KOPT-K1 (cell line): ENCODE results near the gene MFRP.

Source experiments
- H3K27ac ChIP-seq: fragments of 200-600 bp; sonication (generic); 2 replicates; pipeline ENCODE4 v1.5.1; 2016; ENCODE audit warnings: antibody characterized with exemption, mild to moderate bottlenecking, low read depth, low read length; ENCODE audit not compliant: poor library complexity, severe bottlenecking
- H3K36me3 ChIP-seq: fragments of 200-600 bp; sonication (generic); 2 replicates; pipeline ENCODE4 v1.5.1; 2017; ENCODE audit warnings: antibody characterized with exemption, mild to moderate bottlenecking, low read length, moderate library complexity; ENCODE audit not compliant: insufficient read depth
- H3K9me3 ChIP-seq: fragments of 200-600 bp; sonication (generic); 2 replicates; pipeline ENCODE4 v1.5.1; 2017; ENCODE audit warnings: antibody characterized with exemption, low read length, mild to moderate bottlenecking; ENCODE audit not compliant: insufficient read depth, poor library complexity, severe bottlenecking

The MFRP gene

DNA sequence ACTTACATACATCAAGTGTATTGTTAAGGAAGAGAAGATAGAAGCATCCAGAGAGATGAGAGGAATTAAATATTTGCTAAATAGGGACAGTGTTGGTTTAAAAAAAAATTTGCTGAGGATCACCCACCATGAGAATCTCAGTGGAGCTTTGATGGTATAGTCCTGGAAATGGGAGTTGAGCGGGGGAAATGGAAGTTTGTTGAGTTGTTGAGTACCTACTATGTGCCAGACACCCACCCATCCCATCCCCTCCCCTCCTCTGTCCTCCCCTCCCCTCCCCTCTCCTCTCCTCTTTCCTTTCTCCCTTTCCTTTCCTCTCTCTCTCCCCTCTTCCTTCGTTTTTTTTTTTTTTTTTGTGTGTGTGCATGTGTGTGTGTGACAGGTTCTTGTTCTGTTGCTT, 4.7 kb upstream of the MFRP start:
- Histone ChIP-seq H3K36me3 (no peaks in the 10 kb centered on the region), H3K9me3 (no peaks in the 10 kb centered on the region), H3K27ac (no peak overlapping the region)

DNA sequence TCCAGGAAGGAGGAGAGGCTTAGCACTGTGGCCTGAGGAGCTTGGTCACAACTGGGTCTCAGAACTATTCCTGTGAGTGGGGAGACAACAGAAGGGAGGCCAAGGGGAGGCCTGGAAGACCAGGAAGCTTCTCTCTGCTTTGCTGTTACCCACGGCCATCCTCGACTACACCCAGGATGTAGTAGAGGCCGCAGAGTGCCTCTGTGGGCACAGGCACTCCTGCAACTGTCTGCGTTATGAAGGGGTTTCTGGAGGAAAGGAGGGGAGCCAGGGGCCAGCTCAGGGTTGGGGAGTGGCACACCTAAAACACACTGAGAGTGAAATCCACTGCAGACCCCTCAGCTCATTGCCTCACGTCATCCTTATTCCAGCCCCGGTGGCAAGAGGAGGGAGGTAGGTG, 3.8 kb upstream of the MFRP start:
- no peaks in the 10 kb centered on the region for H3K36me3 ChIP-seq
- H3K9me3 ChIP-seq = no peaks in the 10 kb centered on the region
- H3K27ac ChIP-seq = no peak overlapping the region

DNA sequence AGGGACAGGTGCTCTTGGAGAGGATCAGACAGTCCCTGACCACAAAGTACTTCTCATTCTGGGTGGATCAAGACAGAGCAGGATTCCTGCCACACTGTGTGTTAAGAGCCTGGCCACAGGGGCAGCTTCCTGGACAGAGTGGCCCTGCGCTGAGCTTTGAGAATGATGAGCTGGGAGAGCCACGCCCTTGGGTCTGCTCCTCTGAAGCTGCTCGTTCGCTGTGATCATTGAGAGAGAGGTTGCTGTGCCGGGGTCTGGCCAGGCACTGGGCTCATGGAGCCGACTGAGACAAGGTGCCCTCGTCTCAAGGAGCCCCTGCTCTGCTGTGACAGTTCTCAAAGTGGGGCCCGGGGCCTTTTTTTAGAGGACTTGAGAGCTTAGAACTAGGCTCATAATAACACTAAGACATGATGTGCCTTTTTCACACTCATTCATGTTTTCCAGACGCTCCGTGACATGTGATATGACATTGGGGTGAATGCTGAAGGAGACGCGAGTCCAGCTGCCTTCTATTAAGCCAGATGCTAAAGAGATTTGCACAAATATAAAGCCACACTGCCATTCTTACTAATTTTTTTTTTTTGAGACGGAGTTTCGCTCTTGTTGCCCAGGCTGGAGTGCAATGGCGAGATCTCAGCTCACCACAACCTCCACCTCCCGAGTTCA, 1.6 kb upstream of the MFRP start:
- H3K36me3 ChIP-seq = no peaks in the 10 kb centered on the region
- H3K9me3 ChIP-seq = no peaks in the 10 kb centered on the region
- no peak overlapping the region for H3K27ac ChIP-seq

DNA sequence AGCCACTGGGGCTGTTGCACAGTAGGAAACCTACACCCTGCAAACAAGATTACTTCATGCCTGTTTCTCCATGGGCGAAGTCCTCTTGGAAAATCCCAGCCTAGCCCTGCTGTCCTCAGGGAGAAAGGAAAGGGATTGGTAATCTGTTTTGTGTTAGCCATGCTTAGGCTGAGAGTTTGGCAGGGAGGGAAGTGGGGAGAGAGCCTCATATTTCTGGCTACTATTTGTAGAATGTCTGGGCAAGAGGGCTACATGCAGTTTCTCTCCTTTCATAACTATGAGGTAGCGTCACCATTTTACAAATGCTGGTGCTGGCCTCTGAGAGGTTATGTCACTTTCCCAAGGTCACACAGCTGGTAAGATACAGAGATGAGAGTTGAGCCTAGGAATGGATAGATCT, 737 bp upstream of the MFRP start:
- no peak overlapping the region for H3K27ac ChIP-seq
- H3K9me3 ChIP-seq = no peaks in the 10 kb centered on the region
- H3K36me3 ChIP-seq = no peaks in the 10 kb centered on the region

DNA sequence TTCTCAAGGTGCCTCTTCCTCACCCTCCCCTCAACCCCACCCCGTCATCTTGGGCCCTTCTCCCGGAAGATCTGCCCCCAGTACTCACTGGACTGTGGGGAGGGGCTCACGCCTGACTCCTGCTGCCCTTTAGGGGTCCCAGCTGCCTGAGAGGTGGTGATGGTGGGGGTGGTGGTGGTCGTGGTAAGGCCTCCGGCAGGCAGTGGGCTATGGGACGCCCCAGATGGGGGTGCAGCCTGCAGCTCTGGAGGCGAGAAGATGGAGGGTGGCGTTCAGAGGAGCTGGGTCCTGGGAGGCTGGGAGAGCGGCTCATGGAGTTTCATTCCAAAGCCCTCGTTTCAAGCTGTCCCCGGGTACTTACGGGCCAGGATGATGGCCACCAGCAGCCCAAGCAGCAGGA, 820 bp downstream of the MFRP start:
- no peaks in the 10 kb centered on the region for H3K9me3 ChIP-seq
- H3K27ac ChIP-seq = no peak overlapping the region
- no peaks in the 10 kb centered on the region for H3K36me3 ChIP-seq

DNA sequence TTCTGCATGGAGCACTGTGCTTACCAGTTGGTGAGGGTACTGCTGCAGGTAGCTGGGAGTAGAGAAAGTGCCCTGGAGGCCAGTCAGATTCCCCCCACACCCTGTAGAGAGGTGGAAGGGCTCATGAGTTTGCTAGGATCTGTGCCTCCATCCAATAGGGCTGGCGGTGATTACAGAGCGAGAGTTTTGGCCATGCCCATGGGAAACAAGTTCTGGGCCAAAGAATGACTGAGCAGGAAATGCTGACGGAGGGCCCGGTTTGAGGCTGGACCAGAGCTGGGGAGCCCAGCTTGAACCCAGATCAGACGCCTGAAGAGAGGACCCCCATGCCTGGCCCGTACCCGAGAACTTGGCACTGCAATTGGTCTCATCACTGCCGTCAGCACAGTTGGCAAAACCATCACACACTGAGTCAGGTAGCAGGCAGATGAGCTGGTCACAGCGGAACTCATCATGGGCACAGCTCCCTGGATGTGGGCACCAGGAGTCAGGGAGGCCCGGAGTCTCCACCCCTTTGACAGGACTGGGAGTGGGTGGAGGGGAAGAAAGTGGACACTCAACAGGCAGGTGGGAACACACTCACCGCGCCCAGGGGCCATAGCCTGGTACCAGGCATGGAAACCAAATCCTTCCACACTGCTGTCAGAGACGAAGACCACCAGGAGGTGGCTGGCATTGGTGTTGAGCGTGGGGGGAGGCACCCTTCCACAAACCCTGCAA, 2.1 kb downstream of the MFRP start:
- no peak overlapping the region for H3K27ac ChIP-seq
- H3K36me3 ChIP-seq = no peaks in the 10 kb centered on the region
- H3K9me3 ChIP-seq = no peaks in the 10 kb centered on the region

DNA sequence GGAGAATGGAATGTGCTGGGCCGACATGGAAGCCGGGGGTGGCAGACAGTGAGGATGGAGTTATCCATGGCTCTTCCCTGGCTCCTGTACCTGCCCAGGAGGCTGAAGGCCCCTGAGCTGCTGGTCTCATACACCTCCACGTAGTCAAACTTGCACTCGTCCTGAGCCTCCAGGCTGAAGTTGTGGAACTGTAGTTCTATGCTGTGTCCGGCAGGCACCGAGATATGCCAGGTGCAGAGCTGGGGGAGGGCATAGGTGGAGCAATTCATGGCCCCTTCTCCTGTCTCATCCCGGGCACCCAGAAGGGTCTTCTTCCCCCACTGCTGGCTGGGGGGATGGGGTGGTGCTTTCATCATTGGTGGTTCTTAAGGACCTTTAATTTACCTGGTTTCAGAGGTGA, 2.8 kb downstream of the MFRP start:
- Histone ChIP-seq H3K9me3 (no peaks in the 10 kb centered on the region), H3K36me3 (no peaks in the 10 kb centered on the region), H3K27ac (no peak overlapping the region)

DNA sequence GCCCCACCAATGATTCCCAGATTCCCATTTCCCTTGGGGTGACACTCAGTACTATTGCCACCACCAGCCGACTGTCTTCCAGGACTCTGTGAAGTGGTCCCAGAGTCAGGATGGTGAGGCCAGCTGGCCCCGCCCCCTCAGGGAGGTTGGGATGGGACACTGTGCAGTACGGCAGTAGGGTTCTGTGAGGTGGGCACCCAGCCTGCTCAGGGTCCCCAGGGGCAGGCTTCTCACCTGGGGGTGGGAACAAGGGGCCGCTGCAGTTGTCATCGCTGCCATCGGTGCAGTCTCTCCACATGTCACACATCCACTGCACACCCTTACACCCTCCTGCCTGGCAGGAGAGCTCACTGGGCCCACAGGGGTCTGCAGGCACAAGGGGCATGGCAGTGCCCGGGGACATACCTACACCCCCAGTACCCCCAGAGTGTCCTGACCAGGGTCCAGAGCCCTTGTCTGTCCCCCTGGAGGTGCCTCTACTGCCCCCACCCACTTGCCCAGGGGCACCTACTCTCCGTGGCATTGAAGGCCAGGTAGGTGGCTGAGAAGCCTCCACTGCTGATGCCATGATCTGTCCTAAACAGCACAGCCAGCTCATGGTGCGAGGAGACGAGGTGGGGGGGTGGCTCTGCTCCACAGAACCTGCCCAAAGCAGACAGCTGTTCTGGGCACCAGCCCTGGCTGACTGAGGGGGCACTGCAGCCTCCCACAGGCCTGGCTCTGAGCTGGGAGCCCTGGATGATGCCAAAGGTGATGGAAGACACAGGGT, 4.0 kb downstream of the MFRP start:
- H3K27ac ChIP-seq = no peak overlapping the region
- H3K36me3 ChIP-seq = no peaks in the 10 kb centered on the region
- no peaks in the 10 kb centered on the region for H3K9me3 ChIP-seq

DNA sequence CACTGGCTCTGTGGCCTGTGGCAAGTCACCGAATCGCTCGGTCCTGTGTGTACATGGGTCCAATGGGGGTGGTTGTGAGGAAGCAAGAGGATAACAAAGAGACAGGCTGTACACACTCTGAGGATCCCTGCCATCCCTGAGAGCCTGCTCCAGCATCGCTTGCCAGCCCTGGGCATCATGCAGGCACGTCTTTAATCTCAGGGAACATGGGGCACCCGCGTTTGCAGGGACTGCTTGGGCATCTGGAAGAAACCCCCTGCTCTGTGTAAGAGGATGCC, 4.5 kb downstream of the MFRP start:
- H3K27ac ChIP-seq = no peak overlapping the region
- peaks cover 3% of the 10 kb centered on the region; the same call in 1 of the 2 replicates for H3K36me3 ChIP-seq
- no peaks in the 10 kb centered on the region for H3K9me3 ChIP-seq

DNA sequence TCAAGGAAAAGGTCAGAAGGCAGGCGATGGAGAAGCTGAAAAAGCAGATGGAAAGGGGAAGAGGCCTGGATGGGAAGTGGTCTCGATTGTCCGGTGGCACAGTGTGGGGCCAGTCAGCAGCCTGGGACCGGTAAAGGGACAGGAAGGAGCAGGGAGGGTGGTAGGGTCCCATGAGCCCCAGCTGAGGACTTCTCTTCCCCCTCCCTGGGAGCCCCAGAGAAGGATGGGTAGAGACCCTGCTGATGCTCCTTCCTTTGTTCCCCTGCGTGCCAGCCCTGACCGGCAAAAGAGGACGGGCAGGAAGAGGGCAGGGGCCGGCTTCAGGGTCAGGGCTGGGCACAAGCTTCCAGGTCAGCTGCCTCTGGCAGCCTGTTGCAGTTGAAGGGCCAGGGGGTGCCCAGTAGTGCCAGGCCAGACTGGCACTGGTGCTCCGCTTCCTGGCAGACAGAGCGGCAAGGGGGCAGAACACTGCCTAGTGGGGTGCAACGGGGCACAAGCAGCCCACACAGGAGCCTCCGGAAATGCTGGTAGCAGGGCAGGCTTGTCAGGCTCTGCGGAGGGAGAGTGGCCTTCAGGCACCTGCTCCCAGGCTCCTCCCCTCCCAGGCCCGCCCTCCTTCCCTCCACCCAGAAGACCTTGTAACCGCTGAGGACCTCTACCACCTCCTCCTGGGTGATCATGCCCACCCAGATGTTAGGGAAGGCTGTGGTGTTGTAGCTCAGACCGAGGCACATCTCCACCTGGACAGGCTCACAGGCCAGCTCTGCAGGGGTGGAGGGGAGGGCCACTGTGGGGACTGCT, 5.1 kb downstream of the MFRP start:
- Histone ChIP-seq H3K9me3 (no peaks in the 10 kb centered on the region), H3K27ac (no peak overlapping the region), H3K36me3 (peaks cover 8% of the 10 kb centered on the region; the same call in 1 of the 2 replicates)

DNA sequence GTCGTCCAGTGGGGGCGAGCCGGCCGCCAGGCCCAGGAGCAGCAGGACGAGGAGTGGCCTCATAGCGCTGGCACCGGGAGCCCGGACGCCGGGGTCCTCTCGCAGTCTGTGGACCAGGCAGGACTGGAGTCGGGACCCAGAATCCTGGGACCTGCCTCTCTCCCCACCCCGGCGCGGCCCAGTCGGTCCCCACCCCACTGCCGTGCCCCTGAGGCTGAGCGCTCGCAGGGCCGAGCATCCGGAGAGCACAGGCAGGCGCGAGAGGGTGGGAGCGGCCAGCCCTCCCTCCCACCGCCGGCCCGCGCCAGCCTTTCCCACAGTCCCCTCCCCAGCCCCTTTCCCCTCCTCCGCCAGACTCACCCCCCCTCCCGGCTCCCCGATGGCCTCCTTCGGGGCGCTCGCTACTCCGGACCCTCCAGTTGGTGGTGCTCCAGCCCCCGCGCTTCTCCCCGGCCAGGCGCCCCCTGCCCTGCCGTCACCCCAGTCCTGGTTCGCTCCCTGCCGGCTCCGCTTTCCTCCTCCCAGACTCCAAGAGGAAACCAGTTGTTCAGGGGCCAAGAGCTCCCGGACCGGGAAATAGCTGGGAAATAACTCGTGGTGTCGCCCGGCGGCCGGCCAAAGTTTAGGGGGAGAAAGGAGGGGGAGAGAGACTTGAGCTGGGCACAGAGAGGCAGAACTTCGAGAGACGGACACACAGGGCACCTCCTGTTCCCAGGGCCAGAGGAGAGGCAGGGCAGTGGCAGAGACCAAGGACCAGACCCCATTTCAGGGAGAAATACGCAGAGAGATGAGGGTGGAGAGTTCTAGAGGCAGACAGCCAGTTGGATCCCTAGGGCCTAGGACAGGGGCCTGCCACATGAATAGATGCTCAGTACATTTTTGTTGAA, 5.9 kb downstream of the MFRP start, which contains the start of gene C1QTNF5:
Gene C1QTNF5, minus strand, starts transcription at position 549 of the 887 bp plus-strand sequence. Its CDS starts 486 bp downstream, at position 63.
- no peak within 1 kb of the TSS for H3K27ac ChIP-seq
- no peaks in the 10 kb centered on the region for H3K9me3 ChIP-seq
- peaks cover 12% of the 10 kb centered on the region; the same call in 1 of the 2 replicates for H3K36me3 ChIP-seq

DNA sequence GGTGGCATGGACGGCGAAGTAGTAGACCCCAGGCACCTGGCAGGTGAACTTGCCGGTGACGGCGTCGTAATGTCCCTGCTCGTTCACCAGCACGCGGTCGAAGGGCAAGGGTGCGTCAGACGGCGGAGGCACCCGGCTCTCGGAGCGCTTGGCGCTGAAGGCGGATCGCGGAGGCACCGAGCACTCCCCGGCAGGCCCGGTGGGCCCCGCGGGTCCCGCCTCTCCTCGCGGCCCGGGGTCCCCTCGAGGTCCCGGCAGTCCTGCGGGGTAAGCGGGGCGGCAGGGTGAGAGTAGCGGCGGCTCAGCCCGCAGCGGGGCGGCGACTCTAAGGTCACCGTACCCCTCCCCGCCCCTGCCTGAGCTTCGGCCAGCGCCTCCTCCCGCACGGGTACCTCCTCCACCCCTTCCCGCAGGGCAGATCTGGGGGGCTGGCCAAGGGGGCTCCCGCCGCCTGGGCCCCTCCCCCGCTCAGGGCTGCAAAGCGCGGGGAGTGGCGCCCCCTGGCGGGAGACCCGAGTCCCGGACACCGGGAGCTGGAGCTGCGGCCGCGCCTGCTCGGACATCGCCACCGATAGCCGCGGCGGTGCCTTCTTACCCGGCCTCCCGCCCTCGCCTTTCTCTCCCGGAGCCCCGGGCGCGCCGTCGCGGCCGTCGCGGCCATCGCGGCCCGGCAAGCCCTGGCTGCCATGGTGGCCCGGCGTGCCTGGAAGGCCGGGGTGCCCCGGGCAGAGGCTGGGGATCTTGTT, 6.7 kb downstream of the MFRP start:
- Histone ChIP-seq H3K27ac (no peak overlapping the region), H3K9me3 (no peaks in the 10 kb centered on the region)

DNA sequence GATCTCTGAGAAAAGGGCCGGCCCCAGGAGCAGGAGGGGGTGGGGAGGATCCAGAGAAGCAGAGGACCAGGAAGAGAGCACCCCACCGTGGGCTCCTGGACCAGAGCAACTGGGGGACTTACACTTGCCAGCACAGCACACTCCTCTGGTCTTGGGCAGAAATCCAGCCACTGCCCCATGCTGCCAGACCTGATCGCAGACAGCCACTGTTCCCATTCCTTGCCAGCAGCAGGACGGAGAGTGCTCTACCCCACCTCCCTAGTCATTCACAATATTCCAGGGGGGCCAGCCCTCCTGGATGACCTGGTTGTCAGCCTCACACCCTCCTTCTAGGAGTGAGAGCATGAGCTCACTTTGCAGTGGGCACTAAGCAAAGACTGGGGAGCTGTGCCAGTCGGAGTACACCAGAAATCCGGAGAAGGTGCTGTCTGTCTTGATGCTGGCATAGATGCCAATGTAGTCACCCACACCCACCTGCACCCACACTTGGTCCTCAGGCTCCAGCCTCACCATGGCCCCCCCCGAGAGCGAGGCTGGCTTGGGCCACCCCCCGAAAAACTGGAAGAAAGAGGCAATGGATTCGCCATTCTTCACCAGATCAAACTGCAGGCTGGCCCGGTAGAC, 7.4 kb downstream of the MFRP start:
- no peak overlapping the region for H3K27ac ChIP-seq
- H3K36me3 ChIP-seq = peaks cover 12% of the 10 kb centered on the region; the same call in 1 of the 2 replicates
- H3K9me3 ChIP-seq = no peaks in the 10 kb centered on the region

More for the DNA sequence above, 6.7 kb downstream of the MFRP start:
- H3K36me3 ChIP-seq = peaks cover 12% of the 10 kb centered on the region; the same call in 1 of the 2 replicates
